Pancreas (tissue), 10 donors: ENCODE data around the gene ERICH6. TPM values are rescaled to one million over a fixed set of nuclear protein-coding genes. Genes with fewer than 3 reads are reported as not detected.

Experiments used
- ATAC-seq, 4 donors: fragments of 200-7000 bp; cut with Tn5 transposase; one replicate each; pipeline versions ENCODE4 v1.8.0 to v1.9.1; 2020; ENCODE audit warnings: mild to moderate bottlenecking in 4 of 4, moderate library complexity in 4 of 4
- DNase-seq, 6 donors: peaks; one replicate each; pipeline ENCODE4 v3.0.0-alpha.2; 2020
- FAIRE-seq: peaks from 2 replicates; lab custom pipeline; 2012; peaks lifted over from hg19 to GRCh38; lab: Jason Lieb, UNC
- H3K27ac ChIP-seq, 4 donors: fragments of 200-600 bp; sonication (generic); 1 replicate in 3 of 4; 2 replicates in 1 of 4; pipeline versions ENCODE4 v1.5.0 to v1.8.0; 2020
- H3K27me3 ChIP-seq, 4 donors: fragments of 200-600 bp; one replicate each; pipeline ENCODE4 v1.8.0; 2021
- H3K36me3 ChIP-seq, 3 donors: fragments of 200-600 bp; sonication (generic) in 1 of 3; one replicate each; pipeline versions ENCODE4 v1.5.0 to v1.8.0; 2020 to 2021
- H3K4me1 ChIP-seq, 3 donors: fragments of 200-600 bp; one replicate each; pipeline ENCODE4 v1.8.0; 2021
- H3K4me3 ChIP-seq, 4 donors: fragments of 200-600 bp; sonication (generic) in 2 of 4; one replicate each; pipeline versions ENCODE4 v1.5.0 to v1.8.0; 2020 to 2021
- H3K9me3 ChIP-seq, 4 donors: fragments of 200-600 bp; one replicate each; pipeline ENCODE4 v1.8.0; 2021
- CTCF ChIP-seq, 4 donors: fragments of 200-600 bp; sonication (generic) in 3 of 4; IDR thresholded peaks; one replicate each; pipeline versions ENCODE4 v1.5.0 to v1.8.0; 2021; ENCODE audit warnings: antibody characterized with exemption in 4 of 4
- WGBS, 2 donors: extraction: QIAGEN DNeasy Blood & Tissue Kit; methylation state at CpG; one replicate each; pipeline ENCODE4 v1.1.7; 2013; 5-methylcytosine and 5-hydroxymethylcytosine counted together
- intact Hi-C, 3 donors: fragments of 100-400 bp; cut with DNase I; formaldehyde crosslinking; loops; one replicate each; pipeline versions ENCODE4 v1.11.1 to v1.14.2; 2022
- polyA plus RNA-seq, 2 donors: library from polyadenylated mRNA; stranded (reverse); fragments of 200-250 nt; gene quantifications; one replicate each; pipeline ENCODE4 v1.2.3, GENCODE V29; 2013
- total RNA-seq, 6 donors: library from RNA; stranded (reverse); fragmentation: NEBNext Ultra II Directional in 4 of 6; extraction: Animal tissue kit (Norgen Biotek cat#: 25700) in 4 of 6; gene quantifications; one replicate each; pipeline versions ENCODE4 v1.2.1 to v1.2.4, GENCODE V29; 2021 to 2023
- donor health status: healthy with polysubstance abuse.
- donor health status: DM: no; HTN: no; CAD: no; lungs with moderate emphysema.
- donor health status: DM: no; HTN: no; CAD: no.
- donor health status: control.
- donor health status: control.
- donor health status: Bipolar disorder and iron deficiency.
- donor health status: DM: yes; HTN: yes; CAD: no.
- donor health status: DM: no; HTN: no; CAD: no.
- donor health status: DM: no; HTN: no; CAD: no.
- donor health status: DM: yes; HTN: yes; CAD: no.

ERICH6 gene
- total and polyA plus RNA-seq, 8 donors, result 0.09 TPM; not detected in 7

DNA sequence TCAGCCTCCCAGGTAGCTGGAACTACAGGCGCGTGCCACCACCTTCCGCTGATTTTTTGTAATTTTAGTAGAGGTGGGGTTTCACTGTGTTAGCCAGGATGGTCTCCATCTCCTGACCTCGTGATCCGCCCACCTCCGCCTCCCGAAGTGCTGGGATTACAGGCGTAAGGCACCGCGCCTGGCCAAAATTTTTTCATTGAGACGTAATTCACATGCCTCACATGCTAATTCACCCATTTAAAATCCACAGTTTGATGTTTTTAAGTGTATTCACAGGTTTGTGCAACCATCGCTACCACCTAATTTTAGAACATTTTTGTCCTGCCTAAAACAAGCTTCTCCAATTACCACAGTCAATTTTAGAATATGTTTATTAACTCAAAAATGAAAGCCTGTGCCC, 63.5 kb downstream of the ERICH6 start:
- Histone ChIP-seq H3K4me3 (no peak overlapping the region), H3K4me1 (no peaks in the 10 kb centered on the region), H3K27ac (no peak overlapping the region), H3K27me3 (no peaks in the 10 kb centered on the region), H3K36me3 (no peaks in the 10 kb centered on the region), H3K9me3 (no peaks in the 10 kb centered on the region)
- TF ChIP-seq CTCF (IDR thresholded peaks at IDR 0.05), result no peak
- intact Hi-C loops, result no loop called here
- no peak for FAIRE-seq
- DNase-seq, result no peak
- WGBS, 2 donors, result 93% methylated on average over 12 of the region's 12 CpGs
- no peak for ATAC-seq

DNA sequence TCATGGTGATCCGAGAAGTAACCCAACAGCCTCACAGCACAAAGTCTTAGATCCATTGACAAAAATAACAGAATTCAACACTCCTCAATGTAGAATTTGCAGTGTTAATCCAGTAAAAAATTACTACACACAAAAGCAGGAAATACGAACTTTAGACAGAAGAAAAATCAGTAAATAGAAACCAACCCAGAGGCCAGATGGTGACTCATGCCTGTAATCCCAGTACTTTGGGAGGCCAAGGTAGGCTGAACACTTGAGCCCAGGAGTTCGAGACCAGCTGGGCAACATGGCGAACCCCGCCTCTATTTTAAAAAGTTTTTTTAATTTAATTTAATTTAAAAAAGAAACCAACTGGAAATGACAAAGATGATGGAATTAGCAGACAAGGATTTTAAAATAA, 64.5 kb downstream of the ERICH6 start:
- Histone ChIP-seq H3K36me3 (no peaks in the 10 kb centered on the region), H3K27ac (no peak overlapping the region), H3K27me3 (no peaks in the 10 kb centered on the region), H3K4me1 (no peaks in the 10 kb centered on the region), H3K9me3 (no peaks in the 10 kb centered on the region), H3K4me3 (no peak overlapping the region)
- no peak for ATAC-seq
- FAIRE-seq, result no peak
- no peak for TF ChIP-seq CTCF (IDR thresholded peaks at IDR 0.05)
- WGBS, 2 donors, result 74 to 76% methylated on average over 5 of the region's 5 CpGs
- intact Hi-C loops, result no loop called here
- no peak for DNase-seq

GRCh38 chr3:150636258-150636657, 67.5 kb downstream of the ERICH6 start:
- H3K4me1 ChIP-seq, result no peaks in the 10 kb centered on the region
- H3K27ac ChIP-seq, result no peak overlapping the region
- DNase-seq (no peak), ATAC-seq (no peak), FAIRE-seq (no peak)
- no peak for TF ChIP-seq CTCF (IDR thresholded peaks at IDR 0.05)
- intact Hi-C loops, result no loop called here
- no peaks in the 10 kb centered on the region for H3K9me3 ChIP-seq
- no peaks in the 10 kb centered on the region for H3K27me3 ChIP-seq
- H3K4me3 ChIP-seq, result no peak overlapping the region
- 85 to 86% methylated on average over 5 of the region's 5 CpGs for WGBS, 2 donors
- H3K36me3 ChIP-seq, result no peaks in the 10 kb centered on the region

- H3K9me3 ChIP-seq, result no peaks in the 10 kb centered on the region
- WGBS, 2 donors, result 50 to 76% methylated on average over 1 of the region's 1 CpG
- TF ChIP-seq CTCF (IDR thresholded peaks at IDR 0.05), result no peak
- no peak overlapping the region for H3K27ac ChIP-seq
- intact Hi-C loops, result no loop called here
- peak in 1 of 4 donors; percentile 30 for ATAC-seq
- H3K27me3 ChIP-seq, result no peaks in the 10 kb centered on the region
- no peak overlapping the region for H3K4me3 ChIP-seq
- no peak for DNase-seq
- no peaks in the 10 kb centered on the region for H3K36me3 ChIP-seq
- H3K4me1 ChIP-seq, result no peaks in the 10 kb centered on the region
- no peak for FAIRE-seq
These were observed 68.2 kb downstream of the ERICH6 start for GRCh38 chr3:150635526-150635925.

- Histone ChIP-seq H3K27ac (no peak overlapping the region), H3K4me1 (no peaks in the 10 kb centered on the region), H3K27me3 (no peaks in the 10 kb centered on the region), H3K4me3 (no peak overlapping the region), H3K9me3 (no peaks in the 10 kb centered on the region), H3K36me3 (no peaks in the 10 kb centered on the region)
- WGBS, 2 donors, result 57 to 69% methylated on average over 6 of the region's 6 CpGs
- intact Hi-C loops, result no loop called here
- FAIRE-seq (no peak), ATAC-seq (no peak), DNase-seq (no peak)
- no peak for TF ChIP-seq CTCF (IDR thresholded peaks at IDR 0.05)
These were observed 68.6 kb downstream of the ERICH6 start for GRCh38 chr3:150635076-150635475.
